Activated B cell treated with CpG ODN at 0.5 μM for 24 hours (primary cell): ENCODE data around the gene EPHA6. TPM values are rescaled to one million over a fixed set of nuclear protein-coding genes. Genes with fewer than 3 reads are reported as not detected.

Experiments used
- ATAC-seq: fragments of 200-7000 bp; cut with Tn5 transposase; one replicate; pipeline ENCODE4 v1.10.0; 2021; ENCODE audit warnings: low read depth, mild to moderate bottlenecking, moderate library complexity
- CTCF ChIA-PET: fragments of 350-600 bp; sonication (Branson Sonifier 250); formaldehyde crosslinking; loops from one replicate; lab custom pipeline; 2021; ENCODE audit warnings: antibody characterized with exemption; lab: Charles Lee
- POLR2A ChIA-PET: fragments of 350-600 bp; sonication (Branson Sonifier 250); formaldehyde crosslinking; loops from one replicate; lab custom pipeline; 2021; ENCODE audit warnings: antibody characterized with exemption; lab: Charles Lee
- DNase-seq: peaks from one replicate; pipeline ENCODE4 v3.0.0; 2022
- H3K27ac Mint-ChIP-seq: one replicate; pipeline ENCODE4 v1.8.0; 2020; ENCODE audit warnings: mixed read lengths
- H3K27me3 Mint-ChIP-seq: one replicate; pipeline ENCODE4 v1.8.0; 2021; ENCODE audit warnings: mixed read lengths
- H3K36me3 Mint-ChIP-seq: one replicate; pipeline ENCODE4 v1.8.0; 2021; ENCODE audit warnings: low read depth, mixed read lengths
- H3K4me1 Mint-ChIP-seq: one replicate; pipeline ENCODE4 v1.8.0; 2021; ENCODE audit warnings: mixed read lengths
- H3K4me3 Mint-ChIP-seq: one replicate; pipeline ENCODE4 v1.8.0; 2020; ENCODE audit warnings: mild to moderate bottlenecking, mixed read lengths
- H3K9me3 Mint-ChIP-seq: one replicate; pipeline ENCODE4 v1.8.0; 2020; ENCODE audit warnings: mixed read lengths
- CTCF ChIP-seq: fragments of 200-600 bp; IDR thresholded peaks from one replicate; pipeline ENCODE4 v1.8.0; 2022; ENCODE audit warnings: antibody characterized with exemption, mild to moderate bottlenecking
- intact Hi-C: fragments of 100-400 bp; cut with micrococcal nuclease; formaldehyde crosslinking; loops from one replicate; pipeline ENCODE4 v1.15.1; 2024
- total RNA-seq: library from RNA; stranded (reverse); gene quantifications from 2 replicates; pipeline ENCODE4 v1.2.3, GENCODE V29; 2022

The EPHA6 gene
- total RNA-seq, 1 donor from 2014 or later = not detected

DNA sequence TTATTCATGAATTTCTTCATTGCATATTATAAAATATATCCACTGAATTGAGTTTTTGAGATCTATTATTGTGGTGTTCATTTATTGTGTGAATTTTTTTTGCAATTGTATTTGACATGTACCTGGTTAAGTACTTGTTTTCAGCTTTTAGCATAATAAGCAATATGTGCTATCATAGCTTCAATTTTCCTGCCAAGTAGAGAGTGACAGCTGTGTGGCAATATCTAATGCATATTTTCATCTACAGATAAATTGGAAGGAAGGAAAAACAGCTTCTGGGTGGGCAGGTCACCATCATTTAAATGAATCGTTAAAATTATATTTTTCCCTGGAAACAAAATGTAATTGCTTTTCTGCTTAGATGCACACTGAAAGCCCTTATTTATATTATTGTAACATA, 296.9 kb downstream of the EPHA6 start:
- no peak for DNase-seq
- Mint-ChIP-seq H3K27me3 (no peaks in the 10 kb centered on the region), H3K27ac (no peak overlapping the region), H3K4me3 (no peak overlapping the region), H3K9me3 (peaks cover 9% of the 10 kb centered on the region), H3K4me1 (no peaks in the 10 kb centered on the region), H3K36me3 (no peaks in the 10 kb centered on the region)
- ChIA-PET CTCF (no interaction called here), POLR2A (no interaction called here)
- ATAC-seq = no peak
- intact Hi-C loops = no loop called here
- no peak for TF ChIP-seq CTCF

GRCh38 chr3:97121386-97121785, 307.0 kb downstream of the EPHA6 start:
- no peak for TF ChIP-seq CTCF
- H3K9me3 Mint-ChIP-seq = peaks cover 2% of the 10 kb centered on the region
- intact Hi-C loops = no loop called here
- CTCF ChIA-PET = no interaction called here
- no peaks in the 10 kb centered on the region for H3K27me3 Mint-ChIP-seq
- no peak for ATAC-seq
- DNase-seq = no peak
- no peaks in the 10 kb centered on the region for H3K36me3 Mint-ChIP-seq
- H3K4me3 Mint-ChIP-seq = no peak overlapping the region
- no peak overlapping the region for H3K27ac Mint-ChIP-seq
- no peaks in the 10 kb centered on the region for H3K4me1 Mint-ChIP-seq
- POLR2A ChIA-PET = no interaction called here

DNA sequence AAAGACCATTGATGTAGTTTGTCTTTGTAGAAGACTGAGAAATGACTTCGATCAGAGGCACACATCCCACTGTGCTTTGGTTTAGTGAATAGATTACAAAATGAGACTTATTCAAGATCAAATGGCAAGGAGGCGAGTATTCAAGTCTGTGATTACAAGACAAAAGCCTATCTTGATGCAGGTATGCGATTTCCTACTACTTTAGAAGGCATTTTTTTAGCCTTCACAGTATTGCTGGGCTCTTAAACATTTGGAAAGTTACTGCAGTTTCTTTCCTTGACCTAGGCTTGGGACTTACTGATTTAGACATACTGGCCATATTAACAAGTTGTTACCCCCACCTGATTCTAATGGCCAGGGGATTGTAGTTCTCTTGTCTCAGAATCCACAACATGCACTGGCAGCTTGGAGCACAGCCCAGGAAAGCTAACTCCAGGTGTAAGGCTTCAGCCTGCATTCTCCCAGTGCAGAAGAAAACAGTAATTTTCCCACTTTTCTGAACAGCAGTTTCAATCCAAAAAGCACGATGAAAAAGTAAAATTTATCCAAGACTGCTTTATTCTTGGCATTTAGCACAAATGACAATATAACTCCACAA, 311.6 kb downstream of the EPHA6 start:
- H3K27me3 Mint-ChIP-seq = no peaks in the 10 kb centered on the region
- DNase-seq (no peak), ATAC-seq (no peak)
- H3K4me1 Mint-ChIP-seq = no peaks in the 10 kb centered on the region
- H3K27ac Mint-ChIP-seq = no peak overlapping the region
- no peaks in the 10 kb centered on the region for H3K36me3 Mint-ChIP-seq
- no peak overlapping the region for H3K4me3 Mint-ChIP-seq
- H3K9me3 Mint-ChIP-seq = peaks cover 2% of the 10 kb centered on the region
- CTCF ChIA-PET = no interaction called here
- TF ChIP-seq CTCF = no peak
- intact Hi-C loops = no loop called here
- POLR2A ChIA-PET = no interaction called here

GRCh38 chr3:97131476-97131875, 317.1 kb downstream of the EPHA6 start:
- H3K4me3 Mint-ChIP-seq = no peak overlapping the region
- no peak for TF ChIP-seq CTCF
- H3K4me1 Mint-ChIP-seq = no peaks in the 10 kb centered on the region
- no peaks in the 10 kb centered on the region for H3K36me3 Mint-ChIP-seq
- DNase-seq = no peak
- H3K27me3 Mint-ChIP-seq = no peaks in the 10 kb centered on the region
- H3K27ac Mint-ChIP-seq = no peak overlapping the region
- ATAC-seq = no peak
- intact Hi-C loops = no loop called here
- ChIA-PET POLR2A (no interaction called here), CTCF (no interaction called here)
- H3K9me3 Mint-ChIP-seq = peaks cover 4% of the 10 kb centered on the region

DNA sequence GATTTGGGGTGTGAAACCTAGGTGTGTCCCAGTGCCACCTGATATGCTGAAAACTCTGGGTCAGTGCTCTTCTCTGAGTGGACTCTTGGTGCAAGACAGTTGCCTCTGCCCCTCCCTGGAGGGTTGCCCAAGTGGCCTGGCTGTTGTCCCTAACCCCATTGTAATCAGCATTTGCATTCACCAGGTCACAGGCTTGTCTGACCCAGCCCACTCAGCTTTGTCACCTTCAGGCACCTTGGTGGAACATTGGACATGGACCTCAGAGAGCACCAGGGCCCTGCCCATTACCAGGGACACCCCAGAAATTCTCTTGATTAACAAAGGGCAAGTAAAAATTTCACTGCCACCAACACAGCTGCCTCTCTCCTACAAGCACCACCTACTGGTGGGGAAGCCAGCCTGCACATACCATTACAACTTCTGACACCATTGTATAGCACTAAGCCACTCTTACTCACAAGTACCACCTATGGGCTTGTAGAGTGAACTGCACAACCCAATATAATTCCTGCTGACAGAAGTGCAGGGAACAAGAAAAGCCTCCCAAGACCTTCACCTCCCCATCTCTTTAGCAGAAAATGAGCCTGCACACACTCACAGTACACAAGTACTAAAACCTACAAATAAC, 324.6 kb downstream of the EPHA6 start:
- Mint-ChIP-seq H3K4me3 (no peak overlapping the region), H3K27me3 (no peaks in the 10 kb centered on the region)
- CTCF ChIA-PET = no interaction called here

More for the DNA sequence above, 324.6 kb downstream of the EPHA6 start:
- Mint-ChIP-seq H3K36me3 (no peaks in the 10 kb centered on the region), H3K9me3 (peaks cover 13% of the 10 kb centered on the region), H3K27ac (no peak overlapping the region), H3K4me1 (no peaks in the 10 kb centered on the region)
- TF ChIP-seq CTCF = no peak
- DNase-seq (no peak), ATAC-seq (no peak)
- intact Hi-C loops = no loop called here
- POLR2A ChIA-PET = no interaction called here
